Keratinocyte (primary cell): ENCODE measurements around the gene ACTG1.

Experiments used
- EZH2 ChIP-seq: IDR thresholded peaks from one replicate; pipeline ENCODE4 v1.6.1; 2012; ENCODE audit warnings: inconsistent platforms, mild to moderate bottlenecking, low read length, moderate library complexity
- TF ChIP-seq, protein P1 (sequence below), 3 experiments: IDR thresholded peaks in 1 of 3; conservative IDR thresholded peaks in 1 of 3; optimal IDR thresholded peaks in 1 of 3; 2 replicates in 2 of 3; 3 replicates in 1 of 3; pipeline versions ENCODE3 to v1.5.1; 2011; ENCODE audit warnings: low read length in 3 of 3, mild to moderate bottlenecking in 3 of 3, moderate library complexity in 2 of 3, control low read depth in 1 of 3, inconsistent platforms in 1 of 3; ENCODE audit not compliant: insufficient read depth in 2 of 3; ENCODE audit errors: extremely low read depth in 1 of 3

DNA sequence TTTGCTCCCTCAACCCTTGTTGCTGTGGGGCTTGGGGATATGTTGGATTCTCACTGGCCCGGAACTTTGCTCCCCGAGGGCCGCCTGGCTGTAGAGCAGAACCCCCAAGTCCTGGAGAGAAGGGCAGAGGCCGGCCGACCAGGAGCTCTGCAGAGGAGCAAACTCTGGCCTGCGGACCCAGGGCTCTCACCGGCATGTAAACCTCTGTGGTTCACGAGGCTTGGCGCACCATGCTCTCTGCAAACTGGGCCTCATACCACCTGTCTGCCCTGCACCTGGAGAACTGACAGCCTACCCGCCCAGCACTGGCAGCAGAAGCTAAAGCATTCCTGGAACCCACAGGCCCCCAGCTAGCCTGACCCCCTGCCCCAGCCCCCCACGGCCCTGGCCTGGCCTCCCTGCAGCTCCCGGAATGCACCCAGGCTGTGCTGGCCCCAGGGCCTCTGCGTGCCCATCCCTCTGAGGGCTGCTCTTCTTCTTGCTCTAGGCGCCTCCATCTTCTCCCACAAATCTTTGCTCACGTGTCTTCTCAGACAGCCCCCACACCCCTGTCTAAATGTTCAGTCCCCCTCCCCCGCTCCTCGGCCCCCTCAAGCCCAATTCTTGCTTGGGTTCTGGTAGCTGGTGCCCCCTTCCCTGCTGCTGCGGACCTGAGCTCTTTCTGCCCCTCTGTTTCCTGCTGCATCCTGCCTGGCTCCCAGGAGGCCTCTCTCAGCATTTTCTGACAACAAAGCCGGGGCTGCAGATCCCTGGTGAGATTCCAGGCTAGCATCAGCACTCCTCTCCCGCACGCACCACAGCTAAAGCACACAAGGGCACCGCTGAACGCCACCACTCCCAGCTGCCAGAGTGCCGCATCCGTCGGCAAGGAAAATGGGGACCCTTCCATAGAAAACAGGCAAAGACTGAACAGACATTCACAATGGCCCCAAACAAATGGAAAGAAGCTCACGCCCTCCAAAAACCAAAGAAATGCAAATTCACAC, 23.3 kb downstream of the ACTG1 start:
- TF ChIP-seq EZH2 = no peak
- TF ChIP-seq, protein P1, sequence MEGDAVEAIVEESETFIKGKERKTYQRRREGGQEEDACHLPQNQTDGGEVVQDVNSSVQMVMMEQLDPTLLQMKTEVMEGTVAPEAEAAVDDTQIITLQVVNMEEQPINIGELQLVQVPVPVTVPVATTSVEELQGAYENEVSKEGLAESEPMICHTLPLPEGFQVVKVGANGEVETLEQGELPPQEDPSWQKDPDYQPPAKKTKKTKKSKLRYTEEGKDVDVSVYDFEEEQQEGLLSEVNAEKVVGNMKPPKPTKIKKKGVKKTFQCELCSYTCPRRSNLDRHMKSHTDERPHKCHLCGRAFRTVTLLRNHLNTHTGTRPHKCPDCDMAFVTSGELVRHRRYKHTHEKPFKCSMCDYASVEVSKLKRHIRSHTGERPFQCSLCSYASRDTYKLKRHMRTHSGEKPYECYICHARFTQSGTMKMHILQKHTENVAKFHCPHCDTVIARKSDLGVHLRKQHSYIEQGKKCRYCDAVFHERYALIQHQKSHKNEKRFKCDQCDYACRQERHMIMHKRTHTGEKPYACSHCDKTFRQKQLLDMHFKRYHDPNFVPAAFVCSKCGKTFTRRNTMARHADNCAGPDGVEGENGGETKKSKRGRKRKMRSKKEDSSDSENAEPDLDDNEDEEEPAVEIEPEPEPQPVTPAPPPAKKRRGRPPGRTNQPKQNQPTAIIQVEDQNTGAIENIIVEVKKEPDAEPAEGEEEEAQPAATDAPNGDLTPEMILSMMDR (optimal IDR thresholded peaks at IDR 0.05 in 1 of 3, IDR thresholded peaks at IDR 0.05 in 1 of 3, conservative IDR thresholded peaks at IDR 0.05 in 1 of 3; ENCODE audit: extremely low read depth in 1 of 3, insufficient read depth in 2 of 3, low read length in 3 of 3) = no peak
